ENCODE data around the gene DPP10.

Gene DPP10

DNA sequence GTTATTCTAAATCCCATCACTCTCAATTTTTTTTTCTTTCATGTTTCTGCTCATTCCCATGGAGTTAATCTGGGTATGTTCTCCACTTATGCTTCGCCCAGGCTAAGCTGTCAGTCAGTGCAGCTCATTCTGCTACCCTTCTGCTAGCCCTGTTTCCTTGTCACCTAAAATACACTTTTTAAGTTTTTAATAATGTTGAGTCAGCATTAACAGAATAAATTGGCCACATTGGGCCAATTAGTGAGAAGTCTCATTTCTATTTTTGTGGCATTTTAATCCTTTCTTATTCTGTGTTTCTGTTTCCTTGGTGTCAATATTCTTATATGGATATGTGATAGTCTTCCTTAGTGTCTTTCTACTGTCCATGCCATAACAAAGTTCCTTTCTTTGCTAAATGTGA is 1126.2 kb downstream of the DPP10 start:
- DNase-seq (ENCODE audit: low read depth) = no peak

DNA sequence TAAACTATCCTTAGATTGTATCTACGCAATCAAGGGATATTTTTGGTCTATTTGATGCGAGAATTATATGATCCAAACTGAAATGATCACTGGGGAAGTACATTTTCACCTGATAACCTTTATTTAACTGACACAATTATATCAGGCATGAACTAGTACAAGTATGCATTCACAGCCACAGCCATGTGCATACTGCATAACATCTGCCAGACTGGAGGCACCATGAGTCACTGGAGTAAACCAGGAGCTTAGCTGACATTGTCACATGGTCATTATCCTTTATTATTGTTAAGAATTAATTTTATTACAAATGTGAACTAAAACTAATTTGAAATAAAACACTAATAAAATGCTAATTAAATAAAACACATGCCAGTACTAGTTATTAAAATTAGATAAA is 1127.1 kb downstream of the DPP10 start:
- DNase-seq (ENCODE audit: low read depth) = no peak

- no peak for DNase-seq (ENCODE audit: low read depth)
These were observed 1130.3 kb downstream of the DPP10 start for GRCh38 chr2:115572746-115573145.

GRCh38 chr2:115573756-115574155 is 1131.3 kb downstream of the DPP10 start:
- no peak for DNase-seq (ENCODE audit: low read depth)

GRCh38 chr2:115574667-115575066 is 1132.2 kb downstream of the DPP10 start:
- no peak for DNase-seq (ENCODE audit: low read depth)

DNA sequence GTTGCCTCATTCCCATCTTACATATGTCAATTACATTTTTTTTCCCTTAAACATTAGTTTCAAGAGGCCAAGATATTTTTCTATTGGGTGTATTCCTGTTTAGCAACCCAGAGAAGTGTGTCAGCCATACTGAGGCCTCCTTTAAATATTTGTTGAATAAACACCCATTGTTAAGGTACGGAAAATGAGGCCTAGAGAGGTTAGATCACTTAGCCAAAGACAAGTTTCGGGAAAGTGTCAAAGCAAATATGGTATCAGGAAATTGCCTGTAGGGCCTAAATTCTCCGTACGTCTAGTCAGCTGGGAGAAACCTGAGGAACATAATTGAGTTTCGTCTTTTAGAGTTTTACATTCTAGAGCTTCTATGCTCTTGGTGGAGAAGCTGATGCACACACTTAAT is 1138.3 kb downstream of the DPP10 start:
- DNase-seq (ENCODE audit: low read depth) = no peak

DNA sequence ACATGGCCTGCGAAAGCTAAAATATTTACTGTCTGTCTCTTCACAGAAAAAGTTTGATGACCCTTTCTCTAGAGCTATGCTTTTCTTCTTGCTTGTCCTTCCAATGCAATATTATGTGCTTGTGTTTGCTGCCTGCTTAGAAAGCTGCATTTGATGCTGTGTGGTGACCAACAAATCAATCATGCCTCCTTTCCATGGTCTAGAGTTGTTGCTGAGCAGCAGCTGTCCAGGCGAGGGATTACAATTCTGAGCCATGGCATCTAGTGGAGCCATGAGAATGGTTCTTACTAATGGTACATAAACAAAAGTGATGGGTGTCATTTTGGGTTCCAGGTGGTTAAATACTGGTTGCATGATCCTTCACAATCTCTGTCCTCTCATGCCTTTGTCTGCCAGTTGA is 1142.1 kb downstream of the DPP10 start:
- DNase-seq (ENCODE audit: low read depth) = no peak

DNA sequence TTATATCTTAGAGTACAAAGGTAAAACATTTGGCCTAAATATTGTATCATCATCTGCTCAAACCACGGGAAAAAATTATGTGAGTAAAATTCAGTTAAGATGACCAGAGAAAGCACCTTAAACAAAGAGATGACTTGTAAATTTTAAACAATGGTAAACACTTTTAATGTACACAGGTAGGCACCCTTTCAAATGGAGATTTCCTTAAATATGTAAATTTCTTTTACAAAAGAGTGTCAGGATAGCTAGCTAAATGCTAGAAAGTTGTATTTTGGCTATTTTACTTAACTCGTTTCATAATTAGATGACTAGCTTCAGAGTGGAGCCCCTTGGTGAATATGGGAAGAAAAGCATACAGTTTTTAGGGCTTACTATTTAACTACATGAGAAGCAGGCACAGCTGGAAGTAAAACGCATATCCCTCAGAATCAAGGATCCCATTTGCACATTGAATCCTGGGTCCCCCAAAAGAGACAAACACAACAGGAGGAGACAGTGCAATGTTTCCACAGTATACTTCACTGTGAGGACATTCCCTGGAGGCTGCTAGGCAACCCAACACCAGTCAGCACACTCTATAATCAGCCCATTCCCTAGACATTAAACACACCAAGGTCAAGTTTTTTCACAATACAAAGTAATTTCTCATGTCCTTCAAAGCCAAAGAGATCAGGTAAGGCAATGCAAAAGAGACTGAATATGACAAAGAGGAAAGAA is 1154.4 kb downstream of the DPP10 start:
- no peak for DNase-seq (ENCODE audit: low read depth)

- DNase-seq (ENCODE audit: low read depth) = no peak
These were observed 1160.8 kb downstream of the DPP10 start for GRCh38 chr2:115603285-115603684.

DNA sequence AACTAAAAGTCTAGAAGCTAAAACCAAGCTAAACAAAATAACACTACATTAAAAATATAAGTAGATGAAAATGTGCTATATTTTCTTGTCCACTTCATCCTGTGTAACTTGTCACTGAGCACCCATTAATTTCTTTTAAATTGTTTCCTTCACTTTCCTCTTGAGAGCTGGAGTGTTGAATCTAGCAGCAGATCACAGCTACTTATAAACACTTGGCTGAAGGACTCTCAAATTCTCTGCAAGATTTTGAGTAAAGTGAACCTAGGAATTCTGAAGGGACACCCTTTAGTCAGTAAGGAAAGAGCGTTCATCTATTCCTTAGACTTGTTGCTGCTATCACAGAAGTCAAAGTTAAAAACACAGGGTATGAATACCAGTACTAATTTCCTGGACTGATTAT is 1163.9 kb downstream of the DPP10 start:
- DNase-seq (ENCODE audit: low read depth) = no peak

GRCh38 chr2:115609978-115610377 is 1167.5 kb downstream of the DPP10 start:
- no peak for DNase-seq (ENCODE audit: low read depth)

- DNase-seq (ENCODE audit: low read depth) = no peak
These were observed 1168.4 kb downstream of the DPP10 start for GRCh38 chr2:115610888-115611287.

DNA sequence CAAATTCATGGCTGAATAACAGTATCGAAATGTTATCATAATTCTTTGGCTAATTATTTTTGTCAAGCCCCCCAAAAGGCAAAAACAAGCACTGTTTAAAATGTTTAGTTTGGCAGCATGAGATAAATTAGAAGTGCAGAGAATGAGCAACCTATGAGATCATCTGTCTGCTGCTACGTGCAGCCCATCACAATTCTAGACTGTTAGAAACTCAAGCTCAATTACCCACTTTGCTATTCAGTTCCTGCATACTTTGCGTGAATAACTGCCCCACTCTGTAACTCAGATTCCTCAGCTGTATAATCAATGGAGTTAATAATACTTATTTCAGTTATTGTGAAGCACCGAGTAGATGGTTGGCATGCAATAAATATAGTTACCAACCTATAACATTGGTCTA is 1181.9 kb downstream of the DPP10 start:
- no peak for DNase-seq (ENCODE audit: low read depth)

DNA sequence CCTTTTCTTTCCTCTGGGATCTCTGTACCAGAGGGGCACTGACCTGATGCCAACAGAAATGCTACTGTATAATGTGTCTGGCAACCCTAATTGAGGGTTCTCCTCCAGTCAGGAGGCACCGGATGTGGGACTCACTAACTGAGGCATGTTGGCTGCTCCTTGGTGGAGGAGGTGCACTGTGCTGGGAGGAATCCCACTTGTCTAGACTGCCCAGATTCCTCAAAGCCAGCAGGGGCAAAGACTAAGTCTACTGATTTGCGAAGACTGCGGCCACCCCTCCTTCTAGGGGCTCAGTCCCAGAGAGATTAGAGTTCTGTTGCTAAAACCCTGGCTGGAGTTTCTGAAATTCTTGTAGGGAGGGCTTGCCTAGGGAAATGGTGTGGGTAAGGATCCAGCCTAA is 1192.1 kb downstream of the DPP10 start:
- no peak for DNase-seq (ENCODE audit: low read depth)

GRCh38 chr2:115635430-115635829 is 1193.0 kb downstream of the DPP10 start:
- no peak for DNase-seq (ENCODE audit: low read depth)

DNA sequence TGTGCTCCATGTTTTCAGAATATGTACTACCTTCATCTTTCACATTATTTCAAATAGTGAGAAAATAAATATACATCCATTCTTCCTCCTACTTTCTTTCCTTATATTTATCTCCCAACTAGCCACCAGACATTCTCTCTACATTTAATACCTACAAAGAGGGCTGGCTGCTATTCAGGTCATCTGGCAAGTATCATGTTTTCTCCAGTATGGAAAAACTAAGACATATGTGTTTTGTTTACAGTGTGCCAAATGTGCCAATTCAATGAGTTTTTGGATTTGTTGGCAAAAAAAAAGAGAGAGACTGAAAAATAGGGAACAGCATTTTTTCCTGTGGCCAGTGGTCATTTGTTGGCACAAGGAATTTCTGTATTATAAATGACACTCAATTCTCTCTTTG is 1207.3 kb downstream of the DPP10 start:
- no peak for DNase-seq (ENCODE audit: low read depth)

DNA sequence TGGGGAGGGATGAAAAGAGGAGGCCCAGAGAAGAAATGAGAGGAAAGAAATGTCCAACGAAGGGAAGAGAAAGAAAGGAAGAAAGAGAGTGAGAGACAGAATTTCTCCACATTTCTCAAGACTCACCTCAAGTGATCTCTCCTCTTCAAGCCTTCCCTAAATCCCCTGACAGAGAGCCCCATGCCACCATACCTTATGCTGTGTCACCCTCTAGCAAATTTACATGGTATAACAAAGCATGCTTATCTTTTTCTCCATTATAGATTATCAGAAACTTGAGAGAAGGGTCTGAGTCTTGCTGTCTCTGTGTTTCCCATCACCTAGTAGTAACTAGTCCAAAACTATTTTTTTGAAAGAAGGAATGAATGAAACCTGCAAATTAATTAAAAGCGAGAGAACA is 1208.4 kb downstream of the DPP10 start:
- DNase-seq (ENCODE audit: low read depth) = no peak

GRCh38 chr2:115652652-115653051 is 1210.2 kb downstream of the DPP10 start:
- no peak for DNase-seq (ENCODE audit: low read depth)

DNA sequence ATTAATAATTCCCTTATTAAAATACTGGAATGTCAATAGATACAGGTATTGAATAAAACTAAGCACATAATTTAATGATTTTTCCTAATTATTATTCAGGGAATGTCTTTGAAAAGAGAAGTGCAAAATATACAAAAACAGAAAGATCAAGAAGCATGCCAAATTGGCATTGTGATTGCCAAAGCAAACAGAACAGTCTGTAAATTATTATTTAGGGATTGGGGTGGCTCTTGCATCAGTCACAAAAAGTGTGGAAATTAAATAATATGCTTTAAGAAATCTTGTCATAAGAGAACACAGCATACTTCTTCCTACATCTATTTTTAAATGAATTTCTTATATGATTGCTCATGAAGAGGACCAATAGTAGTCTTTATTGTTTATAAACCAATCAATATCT is 1211.9 kb downstream of the DPP10 start:
- no peak for DNase-seq (ENCODE audit: low read depth)

DNA sequence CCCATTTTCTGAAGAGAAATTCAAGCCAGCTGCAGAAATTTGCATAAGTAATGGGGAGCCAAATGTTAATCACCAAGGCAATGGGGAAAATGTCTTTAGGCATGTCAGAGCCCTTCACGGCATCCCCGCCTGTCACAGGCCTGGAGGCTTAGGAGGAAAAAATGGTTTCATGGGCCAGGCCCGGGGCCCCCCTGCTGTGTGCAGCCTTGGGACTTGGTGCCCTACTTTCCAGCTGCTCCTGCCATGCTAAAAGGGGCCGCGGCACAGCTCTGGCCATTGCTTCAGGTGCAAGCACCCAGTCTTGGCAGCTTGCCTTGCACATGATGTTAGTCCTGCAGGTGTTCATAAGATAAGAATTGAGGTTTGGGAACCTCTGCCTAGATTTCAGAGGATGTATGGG is 1235.7 kb downstream of the DPP10 start:
- no peak for DNase-seq (ENCODE audit: low read depth)

DNA sequence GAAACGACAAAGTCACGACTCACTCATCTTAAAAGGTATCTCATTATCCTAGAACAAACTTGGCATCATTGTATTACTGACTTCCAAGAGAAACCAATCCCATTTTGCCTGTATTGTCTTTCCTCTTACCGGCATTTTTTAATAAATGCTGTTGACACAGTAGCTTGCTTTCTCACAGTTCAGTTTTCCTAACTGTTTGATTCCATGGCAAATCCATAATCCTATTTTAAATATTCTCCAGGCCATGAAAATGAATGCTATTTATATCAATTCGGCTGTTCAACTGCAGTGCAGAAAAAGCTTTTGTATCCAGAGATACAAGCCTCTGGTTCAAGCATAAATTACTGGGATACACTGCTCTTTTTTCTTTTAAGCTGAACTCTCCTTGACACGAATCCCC is 1241.9 kb downstream of the DPP10 start:
- DNase-seq (ENCODE audit: low read depth) = no peak

DNA sequence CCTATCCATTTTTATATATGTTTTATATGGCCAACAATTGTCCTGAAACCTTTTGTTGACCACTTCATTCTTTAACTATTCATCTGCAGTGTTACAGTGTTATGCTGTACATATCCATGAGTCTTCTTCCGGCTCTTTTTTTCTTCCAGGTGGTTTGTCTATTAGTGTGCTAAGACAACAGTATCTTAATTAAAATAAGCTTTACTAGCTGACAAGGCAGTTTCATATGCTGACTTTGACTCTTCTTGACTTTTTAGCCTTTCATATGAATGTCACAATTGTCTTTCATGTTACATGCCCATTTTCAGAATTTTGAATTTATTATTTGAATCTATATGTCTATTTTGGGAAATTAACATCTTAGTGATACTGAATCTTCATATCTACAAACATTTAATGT is 1249.0 kb downstream of the DPP10 start:
- no peak for DNase-seq (ENCODE audit: low read depth)

- DNase-seq (ENCODE audit: low read depth) = no peak
These were observed 1252.2 kb downstream of the DPP10 start for GRCh38 chr2:115694651-115695050.

- no peak for DNase-seq (ENCODE audit: low read depth)
These were observed 1290.8 kb downstream of the DPP10 start for GRCh38 chr2:115733190-115733775.

All from activated T-helper 1 cell treated with Interleukin-2 at 50 U/mL for 16 hours (primary cell).